Psoas muscle (tissue), 8 donors: Measurements from ENCODE around the gene KCTD18. TPM values are rescaled to one million over a fixed set of nuclear protein-coding genes. Genes with fewer than 3 reads are reported as not detected.

Experiments
- ATAC-seq, 4 donors: fragments of 200-7000 bp; cut with Tn5 transposase; one replicate each; pipeline ENCODE4 v1.9.1; 2020; ENCODE audit warnings: moderate library complexity in 3 of 4, mild to moderate bottlenecking in 2 of 4
- DNase-seq, 2 donors: peaks; one replicate each; pipeline ENCODE4 v3.0.0-alpha.2; 2020
- H3K27ac ChIP-seq: fragments of 200-600 bp; one replicate; pipeline ENCODE4 v1.8.0; 2022
- H3K27me3 ChIP-seq, 3 donors: fragments of 200-600 bp in 1 of 3; one replicate each; pipeline versions ENCODE4 v1.6.1 to v1.8.0; 2013 to 2022; ENCODE audit warnings: low read length in 2 of 3, mild to moderate bottlenecking in 2 of 3, moderate library complexity in 1 of 3; ENCODE audit not compliant: insufficient read depth in 3 of 3
- H3K36me3 ChIP-seq, 2 donors: fragments of 200-600 bp in 1 of 2; one replicate each; pipeline versions ENCODE4 v1.6.1 to v1.8.0; 2013 to 2022; ENCODE audit warnings: low read depth in 1 of 2, mild to moderate bottlenecking in 1 of 2, moderate library complexity in 1 of 2; ENCODE audit not compliant: insufficient read depth in 1 of 2
- H3K4me1 ChIP-seq: fragments of 200-600 bp; one replicate; pipeline ENCODE4 v1.8.0; 2022
- H3K4me3 ChIP-seq: fragments of 200-600 bp; one replicate; pipeline ENCODE4 v1.8.0; 2022; ENCODE audit warnings: mild to moderate bottlenecking
- H3K9me3 ChIP-seq: fragments of 200-600 bp; one replicate; pipeline ENCODE4 v1.8.0; 2022
- CTCF ChIP-seq: fragments of 200-600 bp; IDR thresholded peaks from one replicate; pipeline ENCODE4 v1.8.0; 2022; ENCODE audit warnings: antibody characterized with exemption
- WGBS, 3 donors: extraction: QIAGEN DNeasy Blood & Tissue Kit; methylation state at CpG; one replicate each; pipeline versions ENCODE4 v1.1.6 to v1.1.7; 2013; 5-methylcytosine and 5-hydroxymethylcytosine counted together
- intact Hi-C, 2 donors: fragments of 100-400 bp; cut with DNase I; formaldehyde crosslinking; loops; one replicate each; pipeline versions ENCODE4 v1.11.0 to v1.14.2; 2022
- polyA plus RNA-seq, 3 donors: library from polyadenylated mRNA; stranded (reverse); fragments of 200-250 nt; gene quantifications; one replicate each; pipeline ENCODE4 v1.2.3, GENCODE V29; 2013
- total RNA-seq, 4 donors: library from RNA; stranded (reverse); fragmentation: NEBNext Ultra II Directional in 2 of 4; extraction: Animal tissue kit (Norgen Biotek cat#: 25700) in 2 of 4; gene quantifications; one replicate each; pipeline versions ENCODE4 v1.2.1 to v1.2.4, GENCODE V29; 2021 to 2023
- donor health status: healthy with polysubstance abuse.
- donor health status: DM: no; HTN: no; CAD: no; lungs with moderate emphysema.
- donor health status: Bipolar disorder and iron deficiency.
- donor health status: healthy.
- donor health status: DM: yes; HTN: yes; CAD: no.
- donor health status: DM: no; HTN: no; CAD: no.
- donor health status: DM: no; HTN: no; CAD: no.
- donor health status: DM: yes; HTN: yes; CAD: no.

The KCTD18 gene
- total and polyA plus RNA-seq, 7 donors: 7.1 to 24.0 (median 10.3) TPM

GRCh38 chr2:200453142-200453852, 56.6 kb downstream of the KCTD18 start:
- H3K4me1 ChIP-seq: peaks cover 21% of the 10 kb centered on the region
- ATAC-seq: no peak
- H3K27ac ChIP-seq: no peak overlapping the region
- H3K9me3 ChIP-seq: no peaks in the 10 kb centered on the region
- no peaks in the 10 kb centered on the region for H3K36me3 ChIP-seq
- H3K27me3 ChIP-seq: no peaks in the 10 kb centered on the region
- no peak for TF ChIP-seq CTCF
- intact Hi-C loops: loop anchor here in 1 of 2 donors (10.0 kb wide), 1 partner anchor 148 kb away; the partner anchor contains the start of gene SPATS2L
- no peak overlapping the region for H3K4me3 ChIP-seq
- 72 to 78% (median 74%) methylated on average over 8 of the region's 8 CpGs for WGBS, 3 donors
- no peak for DNase-seq

GRCh38 chr2:200452377-200452776, 57.5 kb downstream of the KCTD18 start:
- DNase-seq (no peak), ATAC-seq (no peak)
- 94 to 96% (median 95%) methylated on average over 2 of the region's 2 CpGs for WGBS, 3 donors
- Histone ChIP-seq H3K36me3 (no peaks in the 10 kb centered on the region), H3K9me3 (no peaks in the 10 kb centered on the region), H3K4me3 (no peak overlapping the region), H3K27ac (no peak overlapping the region), H3K4me1 (peaks cover 21% of the 10 kb centered on the region), H3K27me3 (no peaks in the 10 kb centered on the region)
- TF ChIP-seq CTCF: no peak
- intact Hi-C loops: loop anchor here in 1 of 2 donors (10.0 kb wide), 1 partner anchor 148 kb away; the partner anchor contains the start of gene SPATS2L

GRCh38 chr2:200451511-200451910, 58.4 kb downstream of the KCTD18 start:
- no peak for DNase-seq

GRCh38 chr2:200450288-200450687, 59.6 kb downstream of the KCTD18 start:
- ATAC-seq (no peak), DNase-seq (no peak)
- intact Hi-C loops: loop anchor here in 1 of 2 donors (10.0 kb wide), 1 partner anchor 145 kb away; the partner anchor contains the start of gene SPATS2L
- H3K4me3 ChIP-seq: no peak overlapping the region
- H3K4me1 ChIP-seq: peaks cover 7% of the 10 kb centered on the region
- no peaks in the 10 kb centered on the region for H3K27me3 ChIP-seq
- WGBS, 3 donors: 88 to 93% (median 90%) methylated on average over 2 of the region's 2 CpGs
- no peaks in the 10 kb centered on the region for H3K36me3 ChIP-seq
- H3K27ac ChIP-seq: no peak overlapping the region
- no peak for TF ChIP-seq CTCF
- no peaks in the 10 kb centered on the region for H3K9me3 ChIP-seq

More at GRCh38 chr2:200451511-200451910, 58.4 kb downstream of the KCTD18 start:
- ATAC-seq: no peak
- intact Hi-C loops: loop anchor here in 1 of 2 donors (10.0 kb wide), 1 partner anchor 147 kb away; the partner anchor contains the start of gene SPATS2L
- Histone ChIP-seq H3K4me1 (peaks cover 19% of the 10 kb centered on the region), H3K4me3 (no peak overlapping the region), H3K9me3 (no peaks in the 10 kb centered on the region), H3K36me3 (no peaks in the 10 kb centered on the region), H3K27ac (no peak overlapping the region), H3K27me3 (no peaks in the 10 kb centered on the region)
- 66 to 79% (median 75%) methylated on average over 2 of the region's 2 CpGs for WGBS, 3 donors
- no peak for TF ChIP-seq CTCF
